Heart left ventricle (tissue), 13 donors: ENCODE measurements around the gene ETDC.

Experiments
- POLR2A ChIP-seq, 2 donors: fragments of 450-650 bp; IDR thresholded peaks; one replicate each; pipeline ENCODE4 v1.6.1; 2017; ENCODE audit warnings: antibody characterized with exemption in 2 of 2, mild to moderate bottlenecking in 2 of 2, moderate library complexity in 2 of 2
- TF ChIP-seq, protein P1 (sequence below), 12 donors: fragments of 200-600 bp; sonication (generic) in 4 of 12; IDR thresholded peaks; one replicate each; pipeline versions ENCODE4 v1.5.0 to v1.8.0; 2018 to 2022; ENCODE audit warnings: antibody characterized with exemption in 12 of 12, mild to moderate bottlenecking in 5 of 12
- donor health status: ischemic (EF 13 %, LVEDD 7.1; RV severe dilation, severe dysfunction).
- donor health status: DM: no; HTN: yes; CAD: no.
- donor health status: DM: no; HTN: no; CAD: no.
- donor health status: ischemic (EF 25% LVEDD 6.9; RV normal size, moderate dysfunction).
- donor health status: ischemic (EF 25% LVEDD 5.7; RV mildly dilated, moderate dysfunction).
- donor health status: ischemic (EF 35%, LVEDD 5.7; RV mildly dilated, moderate dysfunction).
- donor health status: nonischemic (EF 11% LVEDD 7.7; RV severe dilation, severe dysfunction).
- donor health status: DM: yes; HTN: yes; CAD: no.
- donor health status: PGD.
- donor health status: ischemic (EF 29% LVEDD 5.4; RV normal size, mild dysfunction).
- donor health status: nonischemic (EF 23%, LVEDD 6.1; RV moderate dilation, normal function).

DNA sequence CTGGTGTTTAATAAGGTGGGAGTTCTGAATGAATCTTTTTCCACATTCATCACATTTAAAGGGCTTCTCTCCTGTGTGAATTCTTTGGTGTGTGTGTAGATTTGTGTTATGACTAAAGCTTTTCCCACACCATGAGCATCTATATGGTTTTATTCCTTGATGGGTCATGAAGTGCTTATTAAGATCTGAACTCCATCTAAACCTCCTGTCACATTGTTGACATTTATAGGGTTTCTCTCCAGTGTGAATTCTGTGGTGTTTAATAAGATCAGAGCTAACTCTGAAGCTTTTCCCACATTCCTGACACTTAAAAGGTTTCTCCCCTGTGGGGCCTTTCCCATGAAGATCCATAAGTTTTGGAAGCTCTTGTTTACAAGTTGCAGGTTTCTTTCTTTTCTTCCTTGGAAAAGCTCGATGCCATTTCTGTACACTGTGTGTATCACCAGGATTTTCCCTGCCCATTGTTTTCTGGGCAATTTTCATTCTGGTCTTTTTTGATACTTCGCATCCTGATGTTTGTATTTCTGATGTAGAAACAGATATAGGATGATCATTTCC, 21.9 kb upstream of the ETDC start:
- TF ChIP-seq, protein P1, sequence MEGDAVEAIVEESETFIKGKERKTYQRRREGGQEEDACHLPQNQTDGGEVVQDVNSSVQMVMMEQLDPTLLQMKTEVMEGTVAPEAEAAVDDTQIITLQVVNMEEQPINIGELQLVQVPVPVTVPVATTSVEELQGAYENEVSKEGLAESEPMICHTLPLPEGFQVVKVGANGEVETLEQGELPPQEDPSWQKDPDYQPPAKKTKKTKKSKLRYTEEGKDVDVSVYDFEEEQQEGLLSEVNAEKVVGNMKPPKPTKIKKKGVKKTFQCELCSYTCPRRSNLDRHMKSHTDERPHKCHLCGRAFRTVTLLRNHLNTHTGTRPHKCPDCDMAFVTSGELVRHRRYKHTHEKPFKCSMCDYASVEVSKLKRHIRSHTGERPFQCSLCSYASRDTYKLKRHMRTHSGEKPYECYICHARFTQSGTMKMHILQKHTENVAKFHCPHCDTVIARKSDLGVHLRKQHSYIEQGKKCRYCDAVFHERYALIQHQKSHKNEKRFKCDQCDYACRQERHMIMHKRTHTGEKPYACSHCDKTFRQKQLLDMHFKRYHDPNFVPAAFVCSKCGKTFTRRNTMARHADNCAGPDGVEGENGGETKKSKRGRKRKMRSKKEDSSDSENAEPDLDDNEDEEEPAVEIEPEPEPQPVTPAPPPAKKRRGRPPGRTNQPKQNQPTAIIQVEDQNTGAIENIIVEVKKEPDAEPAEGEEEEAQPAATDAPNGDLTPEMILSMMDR (IDR thresholded peaks at IDR 0.05): no peak
- no peak for TF ChIP-seq POLR2A (IDR thresholded peaks at IDR 0.05)
